ENCODE data around the gene MS4A18. TPM values are rescaled to one million over a fixed set of nuclear protein-coding genes. Genes with fewer than 3 reads are reported as not detected.
A peak's percentile ranks its signal among the peaks of the same experiment; 100 is the strongest.

The MS4A18 gene
- total and polyA plus RNA-seq, 12 donors: not detected

DNA sequence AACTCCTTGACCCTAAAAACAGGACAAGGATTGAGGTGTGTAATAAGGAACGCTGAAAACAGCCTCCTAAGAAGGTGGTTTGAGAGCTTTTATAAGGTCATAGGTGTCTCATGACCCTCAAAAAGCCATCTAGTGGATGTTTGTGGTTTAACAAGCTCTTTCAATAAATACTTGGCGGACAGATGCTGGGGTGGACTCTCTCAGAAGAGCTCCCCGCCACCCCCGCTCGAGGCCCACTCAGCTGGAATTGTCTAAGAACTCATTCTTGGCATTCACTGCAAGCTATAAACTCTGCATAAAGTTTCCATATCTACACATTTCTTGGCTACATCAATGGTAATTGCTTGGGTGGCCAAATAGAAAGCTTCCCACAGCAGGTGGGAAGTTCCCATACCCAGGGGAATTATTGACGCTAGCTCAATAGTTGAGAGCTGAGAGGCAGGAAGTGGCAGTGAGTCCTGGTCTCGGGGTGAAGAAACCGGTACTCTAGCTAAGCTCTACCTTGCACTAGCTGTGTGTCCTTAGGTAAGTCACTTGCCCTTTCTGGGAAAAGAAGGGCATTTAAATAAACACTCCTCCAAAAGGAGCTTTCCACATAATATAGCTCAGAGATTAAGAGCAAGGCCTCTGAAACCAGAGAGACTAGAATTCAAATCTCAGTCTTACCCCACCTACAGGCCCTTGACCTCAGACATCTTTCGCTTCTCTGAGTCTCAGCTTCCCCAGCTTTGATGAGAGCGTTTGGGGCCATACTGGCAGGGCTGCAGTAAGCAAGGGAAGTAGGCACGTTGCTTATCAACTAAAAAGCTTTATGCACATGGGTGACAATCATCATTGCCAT lies 38.6 kb downstream of the MS4A18 start:
- TF ChIP-seq CTCF (IDR thresholded peaks at IDR 0.05) (peak in 1 of 6 experiments; percentile 21), POLR2A (IDR thresholded peaks at IDR 0.05) (no peak)
- Histone ChIP-seq H3K4me3 (no peak overlapping the region), H3K9me3 (replicated peaks in 1 of 3) (no peaks in the 10 kb centered on the region), H3K4me1 (replicated peaks in 1 of 2) (no peaks in the 10 kb centered on the region), H3K27me3 (peaks cover 23% of the 10 kb centered on the region), H3K27ac (no peak overlapping the region), H3K36me3 (replicated peaks in 1 of 2) (no peaks in the 10 kb centered on the region)
- intact Hi-C loops (cut with DNase I): no loop called here
- no peak for DNase-seq
- WGBS, 4 donors: 71 to 80% (median 75%) methylated on average over 10 to 11 of the region's 11 CpGs

DNA sequence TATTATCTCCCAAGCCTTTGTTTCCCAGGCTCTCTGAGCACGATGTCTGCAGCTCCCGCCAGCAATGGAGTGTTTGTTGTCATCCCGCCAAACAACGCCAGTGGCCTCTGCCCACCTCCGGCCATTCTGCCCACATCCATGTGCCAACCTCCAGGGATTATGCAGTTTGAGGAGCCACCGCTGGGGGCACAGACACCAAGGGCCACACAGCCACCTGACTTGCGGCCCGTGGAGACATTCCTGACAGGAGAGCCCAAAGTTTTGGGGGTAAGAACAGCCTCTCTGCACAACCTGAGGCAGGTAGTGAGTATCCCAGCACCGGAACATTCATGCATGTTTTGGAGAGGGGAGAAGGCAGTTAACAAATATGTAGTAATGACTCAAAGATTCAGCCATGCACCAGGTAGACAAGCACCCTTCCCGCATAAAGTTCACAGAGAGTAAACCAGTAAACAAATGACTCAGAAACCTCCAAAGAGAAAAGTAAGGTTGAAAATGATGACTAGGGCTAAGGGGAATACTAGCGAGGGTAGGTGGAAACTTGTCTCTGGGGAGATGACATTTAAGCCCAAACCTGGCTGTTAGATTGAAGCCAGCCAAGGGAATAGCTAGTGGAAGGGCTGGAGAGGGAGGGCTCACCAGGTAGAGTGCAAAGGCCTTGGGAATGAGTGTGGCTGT lies 39.3 kb downstream of the MS4A18 start:
- Histone ChIP-seq H3K4me1 (replicated peaks in 1 of 2) (no peaks in the 10 kb centered on the region), H3K9me3 (replicated peaks in 1 of 3) (no peaks in the 10 kb centered on the region), H3K36me3 (replicated peaks in 1 of 2) (no peaks in the 10 kb centered on the region), H3K27me3 (peaks cover 23% of the 10 kb centered on the region), H3K4me3 (no peak overlapping the region), H3K27ac (no peak overlapping the region)
- TF ChIP-seq POLR2A (IDR thresholded peaks at IDR 0.05): no peak
- no peak for TF ChIP-seq CTCF (IDR thresholded peaks at IDR 0.05)
- intact Hi-C loops (cut with DNase I): no loop called here
- no peak for DNase-seq
- 81 to 93% (median 86%) methylated on average over 7 to 11 of the region's 11 CpGs for WGBS, 4 donors

GRCh38 chr11:60764879-60765278 lies 40.4 kb downstream of the MS4A18 start:
- Histone ChIP-seq H3K4me1 (replicated peaks in 1 of 2) (no peaks in the 10 kb centered on the region), H3K4me3 (no peak overlapping the region), H3K27ac (no peak overlapping the region), H3K27me3 (peaks cover 23% of the 10 kb centered on the region), H3K36me3 (replicated peaks in 1 of 2) (no peaks in the 10 kb centered on the region), H3K9me3 (replicated peaks in 1 of 3) (no peaks in the 10 kb centered on the region)
- no peak for TF ChIP-seq POLR2A (IDR thresholded peaks at IDR 0.05)
- DNase-seq: no peak
- 36 to 64% (median 51%) methylated on average over 1 of the region's 1 CpG for WGBS, 4 donors
- intact Hi-C loops (cut with DNase I): no loop called here

- TF ChIP-seq CTCF (IDR thresholded peaks at IDR 0.05) (no peak), POLR2A (IDR thresholded peaks at IDR 0.05) (no peak)
- H3K27ac ChIP-seq: no peak overlapping the region
- H3K36me3 ChIP-seq (replicated peaks in 1 of 2): no peaks in the 10 kb centered on the region
- no peak for DNase-seq
- peaks cover 23% of the 10 kb centered on the region for H3K27me3 ChIP-seq
- H3K9me3 ChIP-seq (replicated peaks in 1 of 3): no peaks in the 10 kb centered on the region
- intact Hi-C loops (cut with DNase I): no loop called here
- H3K4me3 ChIP-seq: no peak overlapping the region
- WGBS, 4 donors: 77 to 92% (median 90%) methylated on average over 4 to 5 of the region's 5 CpGs
- H3K4me1 ChIP-seq (replicated peaks in 1 of 2): no peaks in the 10 kb centered on the region
These were observed 40.8 kb downstream of the MS4A18 start for GRCh38 chr11:60765355-60765754.

Data from adrenal gland (tissue), 12 donors.